ENCODE data around the gene KLHL22. TPM values are rescaled to one million over a fixed set of nuclear protein-coding genes. Genes with fewer than 3 reads are reported as not detected.

KLHL22 gene
- total and polyA plus RNA-seq, 2 donors (not counting 3 experiments of a cell fraction or from before 2014, with no cell fraction given): 24.2 to 33.6 TPM

DNA sequence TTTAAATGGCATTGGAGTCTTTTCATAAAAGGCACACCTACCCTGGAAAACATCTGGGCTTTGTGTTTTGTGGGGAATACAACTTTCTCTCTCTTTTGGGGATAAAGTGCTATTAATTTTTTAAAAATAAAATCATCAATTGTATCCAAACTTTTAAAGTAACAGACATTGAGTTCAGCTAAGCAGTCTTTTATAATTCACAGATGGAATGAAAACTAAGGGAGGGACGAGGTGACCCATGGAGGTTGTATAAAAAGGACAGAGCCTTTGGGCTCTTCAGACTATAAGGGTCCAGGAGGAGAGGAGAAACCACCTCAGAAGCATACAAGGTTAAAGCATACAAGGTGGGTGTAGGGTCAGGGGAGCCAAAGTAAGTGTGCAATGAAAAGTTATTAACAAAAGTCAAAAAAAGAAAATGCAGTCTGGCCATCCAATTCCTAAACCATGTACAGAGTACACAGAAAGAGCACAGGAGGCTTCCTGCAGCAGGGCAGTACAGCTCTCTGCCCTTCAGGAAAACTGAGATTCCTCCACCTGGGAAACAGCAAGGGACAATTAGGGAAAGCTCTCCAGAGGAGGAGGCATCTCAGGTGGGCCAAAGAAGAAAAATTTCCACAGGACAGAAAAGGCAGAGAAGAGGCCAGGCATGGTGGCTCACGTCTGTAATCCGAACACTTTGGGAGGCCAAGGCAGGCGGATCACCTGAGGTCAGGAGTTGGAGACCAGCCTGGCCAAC is 10.5 kb downstream of the KLHL22 start:
- no peak for TF ChIP-seq POLR2A (IDR thresholded peaks at IDR 0.05; ENCODE audit: low read depth, low read length)
- no peak for TF ChIP-seq MYC (IDR thresholded peaks at IDR 0.05; ENCODE audit: low read depth, low read length)
- TF ChIP-seq FOS (IDR thresholded peaks at IDR 0.05; ENCODE audit: borderline replicate concordance, insufficient read depth, low read length): no peak
- no peak for TF ChIP-seq JUN (IDR thresholded peaks at IDR 0.05; ENCODE audit: borderline replicate concordance, insufficient read depth, insufficient read length, low read depth)
- TF ChIP-seq POLR2AphosphoS5 (IDR thresholded peaks at IDR 0.05; ENCODE audit: insufficient read depth, low read depth, low read length): no peak
- no peak for TF ChIP-seq GATA2 (IDR thresholded peaks at IDR 0.05; ENCODE audit: insufficient read depth, insufficient read length, low read depth, low read length)
- TF ChIP-seq, protein P1, sequence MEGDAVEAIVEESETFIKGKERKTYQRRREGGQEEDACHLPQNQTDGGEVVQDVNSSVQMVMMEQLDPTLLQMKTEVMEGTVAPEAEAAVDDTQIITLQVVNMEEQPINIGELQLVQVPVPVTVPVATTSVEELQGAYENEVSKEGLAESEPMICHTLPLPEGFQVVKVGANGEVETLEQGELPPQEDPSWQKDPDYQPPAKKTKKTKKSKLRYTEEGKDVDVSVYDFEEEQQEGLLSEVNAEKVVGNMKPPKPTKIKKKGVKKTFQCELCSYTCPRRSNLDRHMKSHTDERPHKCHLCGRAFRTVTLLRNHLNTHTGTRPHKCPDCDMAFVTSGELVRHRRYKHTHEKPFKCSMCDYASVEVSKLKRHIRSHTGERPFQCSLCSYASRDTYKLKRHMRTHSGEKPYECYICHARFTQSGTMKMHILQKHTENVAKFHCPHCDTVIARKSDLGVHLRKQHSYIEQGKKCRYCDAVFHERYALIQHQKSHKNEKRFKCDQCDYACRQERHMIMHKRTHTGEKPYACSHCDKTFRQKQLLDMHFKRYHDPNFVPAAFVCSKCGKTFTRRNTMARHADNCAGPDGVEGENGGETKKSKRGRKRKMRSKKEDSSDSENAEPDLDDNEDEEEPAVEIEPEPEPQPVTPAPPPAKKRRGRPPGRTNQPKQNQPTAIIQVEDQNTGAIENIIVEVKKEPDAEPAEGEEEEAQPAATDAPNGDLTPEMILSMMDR (IDR thresholded peaks at IDR 0.05; ENCODE audit: extremely low read depth in 1 of 2, insufficient read depth in 1 of 2, low read depth in 1 of 2, low read length in 2 of 2): no peak
- TF ChIP-seq, protein P2, sequence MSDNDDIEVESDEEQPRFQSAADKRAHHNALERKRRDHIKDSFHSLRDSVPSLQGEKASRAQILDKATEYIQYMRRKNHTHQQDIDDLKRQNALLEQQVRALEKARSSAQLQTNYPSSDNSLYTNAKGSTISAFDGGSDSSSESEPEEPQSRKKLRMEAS (IDR thresholded peaks at IDR 0.05; ENCODE audit: insufficient read depth, insufficient read length): no peak
- no peak for TF ChIP-seq EZH2 (IDR thresholded peaks at IDR 0.05; ENCODE audit: borderline replicate concordance, low read depth, low read length, severe bottlenecking)
- H3K79me2 ChIP-seq (ENCODE audit: control insufficient read depth, insufficient read depth, low read length): no peaks in the 10 kb centered on the region
- intact Hi-C loops (cut with micrococcal nuclease): no loop called here
- H3K9me1 ChIP-seq (replicated peaks; ENCODE audit: control insufficient read depth, extremely low read depth, insufficient read depth, low read length): no peaks in the 10 kb centered on the region
- H3K4me2 ChIP-seq (ENCODE audit: insufficient read depth, low read length): no peak overlapping the region
- H3K9me3 ChIP-seq (replicated peaks; ENCODE audit: control insufficient read depth, insufficient read depth, low read length): no peaks in the 10 kb centered on the region
- BruUV-seq (replicated peaks): no TSS peak
- H3K27ac ChIP-seq (ENCODE audit: insufficient read depth, low read depth, low read length): no peak overlapping the region
- no peak for DNase-seq (ENCODE audit: low read depth, low spot score)
- no peak overlapping the region for H2AFZ ChIP-seq (ENCODE audit: low read depth, low read length)
- POLR2A ChIA-PET: no interaction called here
- dilution Hi-C loops (cut with MboI; ENCODE audit: extremely low pct_ligation_motif_present, low sequenced_read_pairs): no loop called here
- peaks cover 0 to 4% of the 10 kb centered on the region in 2 experiments for H3K36me3 ChIP-seq (ENCODE audit: control insufficient read depth in 2 of 2, extremely low read depth in 1 of 2, insufficient read depth in 2 of 2, low read length in 2 of 2)
- CTCF ChIA-PET: interaction anchor here (0.6 kb wide), 1 partner anchor 67 kb away, joined by 3 read pairs; no protein-coding TSS in a partner anchor
- peaks cover 2% of the 10 kb centered on the region for H4K20me1 ChIP-seq (replicated peaks; ENCODE audit: control insufficient read depth, extremely low read depth, insufficient read depth, low read length)
- no peak overlapping the region for H3K9ac ChIP-seq (replicated peaks; ENCODE audit: extremely low read depth, insufficient read depth, low read length)
- H3K27me3 ChIP-seq (ENCODE audit: control insufficient read depth in 2 of 2, insufficient read depth in 2 of 2, low read length in 2 of 2): no peaks in the 10 kb centered on the region
- no peak for FAIRE-seq
- H3K4me3 ChIP-seq (replicated peaks in 1 of 3; ENCODE audit: insufficient read depth in 1 of 3, low read depth in 1 of 3, low read length in 3 of 3): no peak overlapping the region
- no peaks in the 10 kb centered on the region for H3K4me1 ChIP-seq (ENCODE audit: control insufficient read depth, extremely low read depth, insufficient read depth, low read length)

Measured in endothelial cell of umbilical vein (primary cell).